Astrocyte of the hippocampus (primary cell): ENCODE results near the gene ICA1L.

ENCODE experiments used
- DNase-seq: peaks from one replicate; pipeline ENCODE4 v3.0.0; 2011; ENCODE audit warnings: low read depth, low spot score

ICA1L gene

GRCh38 chr2:202782940-202783558 lies 88.5 kb downstream of the ICA1L start:
- no peak for DNase-seq

GRCh38 chr2:202780514-202781021 lies 91.0 kb downstream of the ICA1L start:
- DNase-seq, result peak; percentile 27

- DNase-seq, result no peak
Measured at GRCh38 chr2:202778217-202778616, 93.3 kb downstream of the ICA1L start.

- no peak for DNase-seq
Measured at GRCh38 chr2:202774104-202774503, 97.5 kb downstream of the ICA1L start.

- DNase-seq, result no peak
Measured at GRCh38 chr2:202773301-202773973, 98.1 kb downstream of the ICA1L start.

- DNase-seq, result peak; percentile 5
Measured at GRCh38 chr2:202771741-202772460, 99.7 kb downstream of the ICA1L start.

GRCh38 chr2:202771336-202771735 lies 100.2 kb downstream of the ICA1L start:
- no peak for DNase-seq

GRCh38 chr2:202769201-202769600 lies 102.4 kb downstream of the ICA1L start:
- DNase-seq, result no peak

- DNase-seq, result no peak
Measured at GRCh38 chr2:202768273-202768672, 103.3 kb downstream of the ICA1L start.

GRCh38 chr2:202765436-202765835 lies 106.1 kb downstream of the ICA1L start:
- DNase-seq, result peak; percentile 9

GRCh38 chr2:202764991-202765390 lies 106.6 kb downstream of the ICA1L start:
- no peak for DNase-seq

GRCh38 chr2:202763916-202764315 lies 107.7 kb downstream of the ICA1L start:
- DNase-seq, result no peak

- no peak for DNase-seq
Measured at GRCh38 chr2:202762556-202762955, 109.0 kb downstream of the ICA1L start.

GRCh38 chr2:202760848-202761247 lies 110.7 kb downstream of the ICA1L start:
- DNase-seq, result peak; percentile 5

GRCh38 chr2:202758604-202759003 lies 113.0 kb downstream of the ICA1L start:
- peak; percentile 35 for DNase-seq

GRCh38 chr2:202758128-202758527 lies 113.4 kb downstream of the ICA1L start:
- DNase-seq, result no peak

- DNase-seq, result no peak
Measured at GRCh38 chr2:202757339-202757738, 114.2 kb downstream of the ICA1L start.

- DNase-seq, result no peak
Measured at GRCh38 chr2:202756598-202756997, 115.0 kb downstream of the ICA1L start.

GRCh38 chr2:202754936-202755335 lies 116.6 kb downstream of the ICA1L start:
- DNase-seq, result no peak

GRCh38 chr2:202752071-202752470 lies 119.5 kb downstream of the ICA1L start:
- DNase-seq, result no peak

GRCh38 chr2:202750763-202751427 lies 120.7 kb downstream of the ICA1L start:
- no peak for DNase-seq

- DNase-seq, result no peak
Measured at GRCh38 chr2:202749477-202749876, 122.1 kb downstream of the ICA1L start.
